Mesenchymal stem cell (in vitro differentiated cells and primary cell): ENCODE results near the gene SRI. TPM values are rescaled to one million over a fixed set of nuclear protein-coding genes. Genes with fewer than 3 reads are reported as not detected.
A peak's percentile ranks its signal among the peaks of the same experiment; 100 is the strongest.

Experiments used
- DNase-seq: peaks from one replicate; pipeline ENCODE4 v3.0.0-alpha.2; 2013
- H2AFZ ChIP-seq: one replicate; pipeline ENCODE4 v1.6.1; 2013; ENCODE audit warnings: low read depth, mild to moderate bottlenecking, control low read depth, inconsistent platforms, low read length, moderate library complexity
- H2AK5ac ChIP-seq: 2 replicates; pipeline ENCODE4 v1.6.1; 2013; ENCODE audit warnings: low read length, moderate library complexity, mild to moderate bottlenecking, inconsistent platforms; ENCODE audit not compliant: severe bottlenecking
- H2BK120ac ChIP-seq: one replicate; pipeline ENCODE4 v1.6.1; 2013; ENCODE audit warnings: low read depth, mild to moderate bottlenecking, inconsistent platforms, low read length, moderate library complexity
- H2BK12ac ChIP-seq, 2 experiments: one replicate each; pipeline ENCODE4 v1.6.1; 2013; ENCODE audit warnings: inconsistent platforms in 2 of 2, low read length in 2 of 2, mild to moderate bottlenecking in 2 of 2, moderate library complexity in 2 of 2, control low read depth in 1 of 2
- H2BK15ac ChIP-seq: one replicate; pipeline ENCODE4 v1.6.1; 2013; ENCODE audit warnings: mild to moderate bottlenecking, low read depth, inconsistent platforms; ENCODE audit not compliant: poor library complexity, severe bottlenecking
- H2BK5ac ChIP-seq: 2 replicates; pipeline ENCODE4 v1.6.1; 2013; ENCODE audit warnings: low read depth, mild to moderate bottlenecking, low read length, control low read depth, inconsistent platforms; ENCODE audit not compliant: poor library complexity, severe bottlenecking
- H3K14ac ChIP-seq, 2 experiments: one replicate each; pipeline ENCODE4 v1.6.1; 2013; ENCODE audit warnings: inconsistent platforms in 2 of 2, low read length in 2 of 2, control low read depth in 1 of 2, mild to moderate bottlenecking in 1 of 2, moderate library complexity in 1 of 2
- H3K18ac ChIP-seq, 2 experiments: one replicate each; pipeline ENCODE4 v1.6.1; 2013; ENCODE audit warnings: inconsistent platforms in 2 of 2, low read length in 2 of 2, control low read depth in 1 of 2, low read depth in 1 of 2, mild to moderate bottlenecking in 1 of 2
- H3K23ac ChIP-seq, 2 experiments: one replicate each; pipeline ENCODE4 v1.6.1; 2013; ENCODE audit warnings: inconsistent platforms in 2 of 2, low read length in 2 of 2, mild to moderate bottlenecking in 2 of 2, moderate library complexity in 2 of 2, control low read depth in 1 of 2
- H3K27ac ChIP-seq: 2 replicates; pipeline ENCODE4 v1.5.1; 2013; ENCODE audit warnings: mild to moderate bottlenecking, moderate library complexity, low read length, control low read depth, inconsistent platforms; ENCODE audit not compliant: poor library complexity, severe bottlenecking
- H3K27me3 ChIP-seq, 2 experiments: 2 replicates each; pipeline versions ENCODE4 v1.6.1 to v1.7.0; 2013; ENCODE audit warnings: low read length in 2 of 2, mild to moderate bottlenecking in 2 of 2, moderate library complexity in 2 of 2, control low read depth in 1 of 2, inconsistent platforms in 1 of 2; ENCODE audit not compliant: control insufficient read depth in 1 of 2, insufficient read depth in 1 of 2
- H3K36me3 ChIP-seq, 2 experiments: 2 replicates each; pipeline versions ENCODE4 v1.6.1 to v1.7.0; 2013; ENCODE audit warnings: low read length in 2 of 2, control low read depth in 1 of 2, inconsistent platforms in 1 of 2, low read depth in 1 of 2, mild to moderate bottlenecking in 1 of 2; ENCODE audit not compliant: insufficient read depth in 2 of 2, control insufficient read depth in 1 of 2
- H3K4ac ChIP-seq, 2 experiments: one replicate each; pipeline ENCODE4 v1.6.1; 2013; ENCODE audit warnings: inconsistent platforms in 2 of 2, low read length in 2 of 2, mild to moderate bottlenecking in 2 of 2, moderate library complexity in 2 of 2, control low read depth in 1 of 2, low read depth in 1 of 2
- H3K4me1 ChIP-seq: 2 replicates; pipeline ENCODE4 v1.6.1; 2013; ENCODE audit warnings: low read depth, low read length, control low read depth; ENCODE audit not compliant: control insufficient read depth, insufficient read depth
- H3K4me2 ChIP-seq: 2 replicates; pipeline ENCODE4 v1.6.1; 2013; ENCODE audit warnings: low read length, mild to moderate bottlenecking, inconsistent platforms; ENCODE audit not compliant: poor library complexity, severe bottlenecking
- H3K4me3 ChIP-seq, 2 experiments: 2 replicates each; pipeline versions ENCODE4 v1.5.1 to v1.7.0; 2013; ENCODE audit warnings: low read length in 2 of 2, mild to moderate bottlenecking in 2 of 2, control low read depth in 1 of 2, low read depth in 1 of 2; ENCODE audit not compliant: insufficient read depth in 1 of 2
- H3K79me1 ChIP-seq: replicated peaks from 2 replicates; pipeline ENCODE4 v1.6.1; 2013; ENCODE audit warnings: mild to moderate bottlenecking, control low read depth, low read length, inconsistent platforms; ENCODE audit not compliant: poor library complexity, severe bottlenecking
- H3K9ac ChIP-seq: 2 replicates; pipeline ENCODE4 v1.7.0; 2013; ENCODE audit warnings: mild to moderate bottlenecking, low read length, moderate library complexity
- H3K9me3 ChIP-seq: 2 replicates; pipeline ENCODE4 v1.7.0; 2013; ENCODE audit warnings: mild to moderate bottlenecking, low read length; ENCODE audit not compliant: control insufficient read depth
- H4K8ac ChIP-seq: one replicate; pipeline ENCODE4 v1.6.1; 2013; ENCODE audit warnings: inconsistent platforms, mild to moderate bottlenecking, low read length, moderate library complexity
- H4K91ac ChIP-seq: one replicate; pipeline ENCODE4 v1.6.1; 2013; ENCODE audit warnings: mild to moderate bottlenecking, low read length, inconsistent platforms
- WGBS: methylation state at CpG from one replicate; pipeline ENCODE4 v1.1.7; 2013; ENCODE audit warnings: mixed read lengths; 5-methylcytosine and 5-hydroxymethylcytosine counted together
- polyA plus RNA-seq, 2 experiments: library from polyadenylated mRNA; stranded (reverse); fragments of 200-250 nt; gene quantifications; one replicate each; pipeline ENCODE4 v1.2.3, GENCODE V29; 2013

The SRI gene
- 96.4 TPM for polyA plus RNA-seq (2013, experiment 1 of 2)
- polyA plus RNA-seq (2013, experiment 2 of 2): 102 TPM

GRCh38 chr7:88219781-88220747 lies at the start of gene SRI:
TSS of gene SRI (minus strand) at chr7:88220038. CDS start at chr7:88220026, 12 bp downstream.
- H3K4me2 ChIP-seq: peak within 1 kb of the TSS; percentile 98

GRCh38 chr7:88269586-88269985 lies 49.7 kb upstream of the SRI start:
- Histone ChIP-seq H2AK5ac (no peak overlapping the region), H2BK5ac (no peak overlapping the region), H4K91ac (no peak overlapping the region), H2BK120ac (no peak overlapping the region), H4K8ac (no peak overlapping the region), H3K4me3 (no peak overlapping the region), H2BK15ac (no peak overlapping the region), H3K4me1 (no peaks in the 10 kb centered on the region), H3K9ac (no peak overlapping the region), H3K79me1 (no peaks in the 10 kb centered on the region), H3K27ac (no peak overlapping the region), H3K27me3 (no peaks in the 10 kb centered on the region), H3K4me2 (no peak overlapping the region), H3K14ac (no peak overlapping the region), H3K23ac (no peak overlapping the region), H2AFZ (no peak overlapping the region), H3K4ac (no peak overlapping the region), H3K9me3 (no peaks in the 10 kb centered on the region), H3K36me3 (no peaks in the 10 kb centered on the region), H2BK12ac (no peak overlapping the region), H3K18ac (no peak overlapping the region)
- 89% methylated on average over 1 of the region's 3 CpGs for WGBS
- DNase-seq: no peak

More at GRCh38 chr7:88219781-88220747, at the start of gene SRI:
- Histone ChIP-seq H3K9ac (peak within 1 kb of the TSS; percentile 98), H3K4ac (peak within 1 kb of the TSS; percentile 93 to 98), H3K36me3 (peaks cover 8 to 23% of the 10 kb centered on the region in 2 experiments), H2BK15ac (peak within 1 kb of the TSS; percentile 98), H3K27me3 (no peaks in the 10 kb centered on the region), H2AFZ (peak within 1 kb of the TSS; percentile 91), H3K4me3 (peak within 1 kb of the TSS; percentile 93 to 98), H2BK120ac (peak within 1 kb of the TSS; percentile 98), H3K14ac (peak within 1 kb of the TSS; percentile 57 to 88), H3K9me3 (no peaks in the 10 kb centered on the region), H3K23ac (peak within 1 kb of the TSS in 1 of 2 experiments; percentile 85), H3K27ac (peak within 1 kb of the TSS; percentile 94), H3K79me1 (peaks cover 9% of the 10 kb centered on the region), H4K91ac (peak within 1 kb of the TSS; percentile 99), H3K4me1 (peaks cover 2% of the 10 kb centered on the region), H2BK5ac (peak within 1 kb of the TSS; percentile 100), H4K8ac (peak within 1 kb of the TSS; percentile 100), H2AK5ac (no peak within 1 kb of the TSS), H2BK12ac (peak within 1 kb of the TSS; percentile 91 to 99), H3K18ac (peak within 1 kb of the TSS; percentile 99 to 100)
- DNase-seq: peak; percentile 87
- 0% methylated on average over 71 of the region's 75 CpGs for WGBS

GRCh38 chr7:88268858-88269257 lies 49.0 kb upstream of the SRI start:
- H2BK12ac ChIP-seq: no peak overlapping the region
- H4K8ac ChIP-seq: no peak overlapping the region
- no peak overlapping the region for H3K4me3 ChIP-seq
- H2BK5ac ChIP-seq: no peak overlapping the region
- no peaks in the 10 kb centered on the region for H3K9me3 ChIP-seq
- H3K79me1 ChIP-seq: no peaks in the 10 kb centered on the region
- no peak for DNase-seq
- H2BK15ac ChIP-seq: no peak overlapping the region
- no peaks in the 10 kb centered on the region for H3K4me1 ChIP-seq
- H2BK120ac ChIP-seq: no peak overlapping the region
- H4K91ac ChIP-seq: no peak overlapping the region
- no peak overlapping the region for H2AK5ac ChIP-seq
- H3K36me3 ChIP-seq: no peaks in the 10 kb centered on the region
- no peak overlapping the region for H3K23ac ChIP-seq
- H3K27ac ChIP-seq: no peak overlapping the region
- no peak overlapping the region for H3K9ac ChIP-seq
- H3K27me3 ChIP-seq: no peaks in the 10 kb centered on the region
- H3K18ac ChIP-seq: no peak overlapping the region
- no peak overlapping the region for H3K4ac ChIP-seq
- no peak overlapping the region for H3K4me2 ChIP-seq
- H3K14ac ChIP-seq: no peak overlapping the region
- WGBS: 46% methylated on average over 2 of the region's 2 CpGs
- no peak overlapping the region for H2AFZ ChIP-seq

GRCh38 chr7:88268051-88268450 lies 48.2 kb upstream of the SRI start:
- no peaks in the 10 kb centered on the region for H3K4me1 ChIP-seq

More at GRCh38 chr7:88268051-88268450, 48.2 kb upstream of the SRI start:
- Histone ChIP-seq H3K36me3 (no peaks in the 10 kb centered on the region), H2BK15ac (no peak overlapping the region), H3K23ac (no peak overlapping the region), H3K4me2 (no peak overlapping the region), H2BK120ac (no peak overlapping the region), H3K9ac (no peak overlapping the region), H3K4ac (no peak overlapping the region), H3K14ac (no peak overlapping the region), H3K18ac (no peak overlapping the region), H4K91ac (no peak overlapping the region), H3K27ac (no peak overlapping the region), H2AK5ac (no peak overlapping the region), H4K8ac (no peak overlapping the region), H3K9me3 (no peaks in the 10 kb centered on the region), H3K27me3 (no peaks in the 10 kb centered on the region), H3K79me1 (no peaks in the 10 kb centered on the region), H3K4me3 (no peak overlapping the region), H2BK5ac (no peak overlapping the region), H2BK12ac (no peak overlapping the region), H2AFZ (no peak overlapping the region)
- 48% methylated on average over 2 of the region's 2 CpGs for WGBS
- DNase-seq: no peak
